ENCODE results near the gene RBM15B. TPM values are rescaled to one million over a fixed set of nuclear protein-coding genes. Genes with fewer than 3 reads are reported as not detected.
A peak's percentile ranks its signal among the peaks of the same experiment; 100 is the strongest.

RBM15B gene
- total and polyA plus RNA-seq, 9 of the 15 experiments (the other 6 are each of a cell fraction or from before 2014, with no cell fraction given): 1.8 to 21.0 (median 10.5) TPM

DNA sequence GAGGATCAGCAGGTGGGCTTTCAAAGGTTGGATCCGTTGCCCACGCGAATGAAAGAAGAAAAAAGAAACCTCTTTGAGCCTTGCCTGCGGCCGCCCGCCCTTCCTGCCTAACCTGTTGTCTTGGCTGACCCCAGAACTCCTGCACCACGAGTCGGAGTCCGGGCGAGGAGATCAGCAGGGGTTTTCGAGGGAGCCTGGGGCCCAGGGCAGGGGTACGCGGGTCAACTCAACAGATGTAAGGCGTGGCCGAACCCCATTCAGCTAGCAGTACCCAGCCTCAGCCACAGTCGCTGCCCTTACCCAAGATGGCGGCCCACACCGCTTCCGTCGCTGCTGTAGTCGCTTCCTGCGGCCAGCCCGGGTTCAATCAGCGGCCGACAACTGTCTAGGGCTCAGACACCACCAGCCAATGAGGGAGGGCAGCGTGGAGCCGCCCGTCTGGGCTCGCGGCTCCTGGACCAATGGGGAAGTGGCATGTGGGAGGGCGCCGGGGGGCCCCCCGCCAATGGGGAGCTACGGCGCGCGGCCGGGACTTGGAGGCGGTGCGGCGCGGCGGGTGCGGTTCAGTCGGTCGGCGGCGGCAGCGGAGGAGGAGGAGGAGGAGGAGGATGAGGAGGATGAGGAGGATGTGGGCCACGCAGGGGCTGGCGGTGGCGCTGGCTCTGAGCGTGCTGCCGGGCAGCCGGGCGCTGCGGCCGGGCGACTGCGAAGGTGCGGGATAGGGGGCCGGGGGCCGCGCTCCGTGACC lies 6.2 kb upstream of the RBM15B start, which contains the start of gene MANF (continued):
- TF ChIP-seq, protein P1, sequence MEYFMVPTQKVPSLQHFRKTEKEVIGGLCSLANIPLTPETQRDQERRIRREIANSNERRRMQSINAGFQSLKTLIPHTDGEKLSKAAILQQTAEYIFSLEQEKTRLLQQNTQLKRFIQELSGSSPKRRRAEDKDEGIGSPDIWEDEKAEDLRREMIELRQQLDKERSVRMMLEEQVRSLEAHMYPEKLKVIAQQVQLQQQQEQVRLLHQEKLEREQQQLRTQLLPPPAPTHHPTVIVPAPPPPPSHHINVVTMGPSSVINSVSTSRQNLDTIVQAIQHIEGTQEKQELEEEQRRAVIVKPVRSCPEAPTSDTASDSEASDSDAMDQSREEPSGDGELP (CRISPR knock-in tag; IDR thresholded peaks at IDR 0.05; ENCODE audit: borderline replicate concordance): peak; percentile 84
- TF ChIP-seq, protein P2, sequence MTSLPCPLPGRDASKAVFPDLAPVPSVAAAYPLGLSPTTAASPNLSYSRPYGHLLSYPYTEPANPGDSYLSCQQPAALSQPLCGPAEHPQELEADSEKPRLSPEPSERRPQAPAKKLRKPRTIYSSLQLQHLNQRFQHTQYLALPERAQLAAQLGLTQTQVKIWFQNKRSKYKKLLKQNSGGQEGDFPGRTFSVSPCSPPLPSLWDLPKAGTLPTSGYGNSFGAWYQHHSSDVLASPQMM (CRISPR knock-in tag; IDR thresholded peaks at IDR 0.05): no peak
- TF ChIP-seq ZNF766 (CRISPR knock-in tag; conservative IDR thresholded peaks at IDR 0.05): 0 out of 2 replicates have a peak, but pooled peaks have one; percentile 61
- peak; percentile 72 for TF ChIP-seq CCNT2 (IDR thresholded peaks at IDR 0.05; ENCODE audit: borderline replicate concordance, extremely low read depth, insufficient read length, low read depth, low read length)
- TF ChIP-seq IFI16 (CRISPR knock-in tag; IDR thresholded peaks at IDR 0.05): no peak
- peak; percentile 92 for TF ChIP-seq PCBP1 (IDR thresholded peaks at IDR 0.05; ENCODE audit: low read depth, low read length, poor library complexity, severe bottlenecking)
- TF ChIP-seq ASH1L (IDR thresholded peaks at IDR 0.05; ENCODE audit: borderline replicate concordance, low read depth, partially characterized antibody): peak; percentile 94
- TF ChIP-seq FIP1L1 (IDR thresholded peaks at IDR 0.05; ENCODE audit: low read depth, low read length, poor library complexity, severe bottlenecking): peak; percentile 55
- TF ChIP-seq ILK (tag; IDR thresholded peaks at IDR 0.05; ENCODE audit: borderline replicate concordance, low read depth): no peak
- TF ChIP-seq, protein P3, sequence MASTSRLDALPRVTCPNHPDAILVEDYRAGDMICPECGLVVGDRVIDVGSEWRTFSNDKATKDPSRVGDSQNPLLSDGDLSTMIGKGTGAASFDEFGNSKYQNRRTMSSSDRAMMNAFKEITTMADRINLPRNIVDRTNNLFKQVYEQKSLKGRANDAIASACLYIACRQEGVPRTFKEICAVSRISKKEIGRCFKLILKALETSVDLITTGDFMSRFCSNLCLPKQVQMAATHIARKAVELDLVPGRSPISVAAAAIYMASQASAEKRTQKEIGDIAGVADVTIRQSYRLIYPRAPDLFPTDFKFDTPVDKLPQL (IDR thresholded peaks at IDR 0.05; ENCODE audit: extremely low read depth, insufficient read length): no peak
- TF ChIP-seq, protein P4, sequence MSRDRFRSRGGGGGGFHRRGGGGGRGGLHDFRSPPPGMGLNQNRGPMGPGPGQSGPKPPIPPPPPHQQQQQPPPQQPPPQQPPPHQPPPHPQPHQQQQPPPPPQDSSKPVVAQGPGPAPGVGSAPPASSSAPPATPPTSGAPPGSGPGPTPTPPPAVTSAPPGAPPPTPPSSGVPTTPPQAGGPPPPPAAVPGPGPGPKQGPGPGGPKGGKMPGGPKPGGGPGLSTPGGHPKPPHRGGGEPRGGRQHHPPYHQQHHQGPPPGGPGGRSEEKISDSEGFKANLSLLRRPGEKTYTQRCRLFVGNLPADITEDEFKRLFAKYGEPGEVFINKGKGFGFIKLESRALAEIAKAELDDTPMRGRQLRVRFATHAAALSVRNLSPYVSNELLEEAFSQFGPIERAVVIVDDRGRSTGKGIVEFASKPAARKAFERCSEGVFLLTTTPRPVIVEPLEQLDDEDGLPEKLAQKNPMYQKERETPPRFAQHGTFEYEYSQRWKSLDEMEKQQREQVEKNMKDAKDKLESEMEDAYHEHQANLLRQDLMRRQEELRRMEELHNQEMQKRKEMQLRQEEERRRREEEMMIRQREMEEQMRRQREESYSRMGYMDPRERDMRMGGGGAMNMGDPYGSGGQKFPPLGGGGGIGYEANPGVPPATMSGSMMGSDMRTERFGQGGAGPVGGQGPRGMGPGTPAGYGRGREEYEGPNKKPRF (IDR thresholded peaks at IDR 0.05; ENCODE audit: low read depth, low read length): no peak
- TF ChIP-seq, protein P5, sequence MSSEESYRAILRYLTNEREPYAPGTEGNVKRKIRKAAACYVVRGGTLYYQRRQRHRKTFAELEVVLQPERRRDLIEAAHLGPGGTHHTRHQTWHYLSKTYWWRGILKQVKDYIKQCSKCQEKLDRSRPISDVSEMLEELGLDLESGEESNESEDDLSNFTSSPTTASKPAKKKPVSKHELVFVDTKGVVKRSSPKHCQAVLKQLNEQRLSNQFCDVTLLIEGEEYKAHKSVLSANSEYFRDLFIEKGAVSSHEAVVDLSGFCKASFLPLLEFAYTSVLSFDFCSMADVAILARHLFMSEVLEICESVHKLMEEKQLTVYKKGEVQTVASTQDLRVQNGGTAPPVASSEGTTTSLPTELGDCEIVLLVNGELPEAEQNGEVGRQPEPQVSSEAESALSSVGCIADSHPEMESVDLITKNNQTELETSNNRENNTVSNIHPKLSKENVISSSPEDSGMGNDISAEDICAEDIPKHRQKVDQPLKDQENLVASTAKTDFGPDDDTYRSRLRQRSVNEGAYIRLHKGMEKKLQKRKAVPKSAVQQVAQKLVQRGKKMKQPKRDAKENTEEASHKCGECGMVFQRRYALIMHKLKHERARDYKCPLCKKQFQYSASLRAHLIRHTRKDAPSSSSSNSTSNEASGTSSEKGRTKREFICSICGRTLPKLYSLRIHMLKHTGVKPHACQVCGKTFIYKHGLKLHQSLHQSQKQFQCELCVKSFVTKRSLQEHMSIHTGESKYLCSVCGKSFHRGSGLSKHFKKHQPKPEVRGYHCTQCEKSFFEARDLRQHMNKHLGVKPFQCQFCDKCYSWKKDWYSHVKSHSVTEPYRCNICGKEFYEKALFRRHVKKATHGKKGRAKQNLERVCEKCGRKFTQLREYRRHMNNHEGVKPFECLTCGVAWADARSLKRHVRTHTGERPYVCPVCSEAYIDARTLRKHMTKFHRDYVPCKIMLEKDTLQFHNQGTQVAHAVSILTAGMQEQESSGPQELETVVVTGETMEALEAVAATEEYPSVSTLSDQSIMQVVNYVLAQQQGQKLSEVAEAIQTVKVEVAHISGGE (CRISPR knock-in tag; IDR thresholded peaks at IDR 0.05): peak in 1 of 3 experiments; percentile 43; a peak in 1 of 6 replicates
- no peak for TF ChIP-seq FOXJ2 (tag; IDR thresholded peaks at IDR 0.05)
- TF ChIP-seq PHF20 (IDR thresholded peaks at IDR 0.05; ENCODE audit: partially characterized antibody): peak; percentile 31
- TF ChIP-seq, protein P6, sequence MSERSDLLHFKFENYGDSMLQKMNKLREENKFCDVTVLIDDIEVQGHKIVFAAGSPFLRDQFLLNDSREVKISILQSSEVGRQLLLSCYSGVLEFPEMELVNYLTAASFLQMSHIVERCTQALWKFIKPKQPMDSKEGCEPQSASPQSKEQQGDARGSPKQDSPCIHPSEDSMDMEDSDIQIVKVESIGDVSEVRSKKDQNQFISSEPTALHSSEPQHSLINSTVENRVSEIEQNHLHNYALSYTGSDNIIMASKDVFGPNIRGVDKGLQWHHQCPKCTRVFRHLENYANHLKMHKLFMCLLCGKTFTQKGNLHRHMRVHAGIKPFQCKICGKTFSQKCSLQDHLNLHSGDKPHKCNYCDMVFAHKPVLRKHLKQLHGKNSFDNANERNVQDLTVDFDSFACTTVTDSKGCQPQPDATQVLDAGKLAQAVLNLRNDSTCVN (CRISPR knock-in tag; IDR thresholded peaks at IDR 0.05): no peak

Data from K562 (cell line).